Measurements from ENCODE around the gene DUS2. TPM values are rescaled to one million over a fixed set of nuclear protein-coding genes. Genes with fewer than 3 reads are reported as not detected.

DUS2 gene
- total RNA-seq, 1 experiment from 2014 or later = 27.3 TPM

- H3K27ac ChIP-seq (ENCODE audit: low read depth, low read length) = no peak overlapping the region
- TF ChIP-seq SIN3A (IDR thresholded peaks at IDR 0.05; ENCODE audit: low read depth) = no peak
- TF ChIP-seq CBX3 (IDR thresholded peaks at IDR 0.05; ENCODE audit: low read depth) = no peak
- TF ChIP-seq POLR2AphosphoS5 (IDR thresholded peaks at IDR 0.05; ENCODE audit: low read depth, low read length) = no peak
- TF ChIP-seq ELF1 (IDR thresholded peaks at IDR 0.05; ENCODE audit: borderline replicate concordance, low read depth) = no peak
- TF ChIP-seq ZFX (IDR thresholded peaks at IDR 0.05) = no peak
- TF ChIP-seq, protein P1, sequence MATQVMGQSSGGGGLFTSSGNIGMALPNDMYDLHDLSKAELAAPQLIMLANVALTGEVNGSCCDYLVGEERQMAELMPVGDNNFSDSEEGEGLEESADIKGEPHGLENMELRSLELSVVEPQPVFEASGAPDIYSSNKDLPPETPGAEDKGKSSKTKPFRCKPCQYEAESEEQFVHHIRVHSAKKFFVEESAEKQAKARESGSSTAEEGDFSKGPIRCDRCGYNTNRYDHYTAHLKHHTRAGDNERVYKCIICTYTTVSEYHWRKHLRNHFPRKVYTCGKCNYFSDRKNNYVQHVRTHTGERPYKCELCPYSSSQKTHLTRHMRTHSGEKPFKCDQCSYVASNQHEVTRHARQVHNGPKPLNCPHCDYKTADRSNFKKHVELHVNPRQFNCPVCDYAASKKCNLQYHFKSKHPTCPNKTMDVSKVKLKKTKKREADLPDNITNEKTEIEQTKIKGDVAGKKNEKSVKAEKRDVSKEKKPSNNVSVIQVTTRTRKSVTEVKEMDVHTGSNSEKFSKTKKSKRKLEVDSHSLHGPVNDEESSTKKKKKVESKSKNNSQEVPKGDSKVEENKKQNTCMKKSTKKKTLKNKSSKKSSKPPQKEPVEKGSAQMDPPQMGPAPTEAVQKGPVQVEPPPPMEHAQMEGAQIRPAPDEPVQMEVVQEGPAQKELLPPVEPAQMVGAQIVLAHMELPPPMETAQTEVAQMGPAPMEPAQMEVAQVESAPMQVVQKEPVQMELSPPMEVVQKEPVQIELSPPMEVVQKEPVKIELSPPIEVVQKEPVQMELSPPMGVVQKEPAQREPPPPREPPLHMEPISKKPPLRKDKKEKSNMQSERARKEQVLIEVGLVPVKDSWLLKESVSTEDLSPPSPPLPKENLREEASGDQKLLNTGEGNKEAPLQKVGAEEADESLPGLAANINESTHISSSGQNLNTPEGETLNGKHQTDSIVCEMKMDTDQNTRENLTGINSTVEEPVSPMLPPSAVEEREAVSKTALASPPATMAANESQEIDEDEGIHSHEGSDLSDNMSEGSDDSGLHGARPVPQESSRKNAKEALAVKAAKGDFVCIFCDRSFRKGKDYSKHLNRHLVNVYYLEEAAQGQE (IDR thresholded peaks at IDR 0.05; ENCODE audit: low read depth) = no peak
- no peak for TF ChIP-seq YY1 (IDR thresholded peaks at IDR 0.05; ENCODE audit: extremely low read depth, insufficient replicate concordance, low read depth, low read length)
- TF ChIP-seq EGR1 (IDR thresholded peaks at IDR 0.05; ENCODE audit: low read depth) = no peak
- no peak for TF ChIP-seq ATF3 (IDR thresholded peaks at IDR 0.05)
- no peak for TF ChIP-seq POLR2A (IDR thresholded peaks at IDR 0.05; ENCODE audit: borderline replicate concordance, extremely low read depth, insufficient read depth, insufficient read length)
- no peak for TF ChIP-seq JUND (IDR thresholded peaks at IDR 0.05)
- TF ChIP-seq CEBPB (IDR thresholded peaks at IDR 0.05; ENCODE audit: low read depth) = no peak
- TF ChIP-seq EZH2phosphoT487 (IDR thresholded peaks at IDR 0.05; ENCODE audit: borderline replicate concordance) = no peak
- no peak for TF ChIP-seq MAX (IDR thresholded peaks at IDR 0.05)
- no peak for TF ChIP-seq FOSL1 (IDR thresholded peaks at IDR 0.05; ENCODE audit: low read depth)
- no peak for TF ChIP-seq RAD21 (IDR thresholded peaks at IDR 0.05; ENCODE audit: low read depth)
- no peak for TF ChIP-seq TCF7L2 (IDR thresholded peaks at IDR 0.05; ENCODE audit: borderline replicate concordance, extremely low read depth, insufficient read depth, insufficient read length)
- no TSS peak for BruUV-seq (replicated peaks)
- DNase-seq (ENCODE audit: low read depth, low spot score) = no peak
- ChIA-PET RAD21 (ENCODE audit: low non-redundant PET in 1 of 2, low total read pairs in 2 of 2, uncharacterized antibody in 2 of 2, unreplicated experiment in 2 of 2) (no interaction called here), CTCF (no interaction called here), POLR2A (no interaction called here)
- no peak overlapping the region for H3K9ac ChIP-seq (ENCODE audit: low read length)
- no peaks in the 10 kb centered on the region for H3K9me2 ChIP-seq (ENCODE audit: insufficient read depth)
- no peak overlapping the region for H3K4me2 ChIP-seq (ENCODE audit: low read length)
- ATAC-seq = no peak
- intact Hi-C loops (cut with micrococcal nuclease) = no loop called here
- no peaks in the 10 kb centered on the region for H3K27me3 ChIP-seq (ENCODE audit: insufficient read depth, low read length)
- no peaks in the 10 kb centered on the region for H3K9me3 ChIP-seq (ENCODE audit: control insufficient read depth in 1 of 2, insufficient read depth in 1 of 2, low read depth in 1 of 2, low read length in 2 of 2)
- no peak overlapping the region for H3K4me3 ChIP-seq (replicated peaks in 1 of 2; ENCODE audit: low read depth in 1 of 2, low read length in 2 of 2)
- H3K36me3 ChIP-seq (ENCODE audit: control insufficient read depth in 1 of 2, insufficient read depth in 2 of 2, low read length in 2 of 2) = peaks cover 12 to 27% of the 10 kb centered on the region in 2 experiments; a peak in 3 of 4 replicates
- no peaks in the 10 kb centered on the region for H3K79me2 ChIP-seq (ENCODE audit: insufficient read depth, low read length)
- H2AFZ ChIP-seq (ENCODE audit: low read depth, low read length, poor library complexity, severe bottlenecking) = no peak overlapping the region
- H4K20me1 ChIP-seq (ENCODE audit: insufficient read depth) = no peaks in the 10 kb centered on the region
- H3K4me1 ChIP-seq (ENCODE audit: control insufficient read depth in 1 of 2, insufficient read depth in 2 of 2, low read length in 2 of 2) = peaks cover 0 to 5% of the 10 kb centered on the region in 2 experiments; a peak in 1 of 4 replicates
These were observed 52.9 kb downstream of the DUS2 start for GRCh38 chr16:68075980-68076379.

Measured in HCT116 (cell line).